ENCODE measurements around the gene CEND1.
"Not testable (repeated sequence)": the region's sequence is repeated elsewhere in the genome, so short reads cannot be mapped to it uniquely, and the experiment has no call there.

CEND1 gene

GRCh38 chr11:737899-738298 lies 52.0 kb downstream of the CEND1 start:
- Mint-ChIP-seq H3K4me1 (ENCODE audit: low read depth) (peaks cover 14% of the 10 kb centered on the region), H3K4me3 (peak overlapping the region; percentile 50), H3K27me3 (ENCODE audit: low read depth) (peaks cover 15% of the 10 kb centered on the region)
- H3K9me3 Mint-ChIP-seq; H3K36me3 Mint-ChIP-seq (ENCODE audit: low read depth); H3K27ac Mint-ChIP-seq: not testable (repeated sequence)

DNA sequence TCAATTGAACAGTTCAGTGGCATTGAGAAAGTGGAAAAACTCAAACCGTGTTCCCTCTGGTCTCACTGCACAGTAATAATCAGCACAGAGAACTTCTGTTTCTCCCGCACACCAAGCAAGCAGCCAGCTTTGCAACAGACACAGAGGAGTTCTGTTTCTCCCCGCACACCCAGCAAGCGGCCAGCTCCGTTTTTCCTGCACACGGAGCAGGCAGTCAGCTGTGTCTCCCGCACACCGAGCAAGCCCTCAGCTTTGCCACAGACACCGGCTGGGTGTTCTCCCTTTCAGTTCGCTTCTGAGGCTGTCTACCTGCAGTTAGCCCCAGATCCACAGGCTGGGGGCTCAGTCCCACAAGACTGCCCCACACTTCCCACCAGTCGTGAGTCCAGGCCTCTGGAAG lies 52.5 kb downstream of the CEND1 start:
- Mint-ChIP-seq H3K4me1 (ENCODE audit: low read depth) (peaks cover 14% of the 10 kb centered on the region), H3K27me3 (ENCODE audit: low read depth) (peaks cover 15% of the 10 kb centered on the region), H3K27ac (no peak overlapping the region), H3K36me3 (ENCODE audit: low read depth) (no peaks in the 10 kb centered on the region), H3K4me3 (peak overlapping the region; percentile 50), H3K9me3 (no peaks in the 10 kb centered on the region)
